ENCODE data around the gene IL12RB2.

DNA sequence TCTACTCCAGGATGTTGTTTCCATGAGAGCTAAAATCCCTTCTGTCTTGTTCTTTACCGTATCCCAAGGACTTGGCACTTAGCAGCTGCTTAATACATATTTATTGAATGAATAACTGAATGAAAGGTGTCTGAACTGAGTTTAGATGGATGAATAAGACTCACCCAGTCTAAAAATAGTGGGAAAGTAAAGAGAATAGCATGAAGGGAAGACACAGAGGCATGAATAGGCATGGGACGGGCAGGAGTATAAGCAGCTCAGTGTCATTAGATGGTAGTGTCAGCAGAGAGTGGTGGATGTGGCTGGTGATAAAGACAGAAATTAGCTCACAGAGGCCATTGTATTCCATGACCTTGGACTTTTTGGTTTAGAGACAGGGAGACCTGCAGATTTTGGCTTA is 9.2 kb downstream of the IL12RB2 start:
- TF ChIP-seq CTCF (IDR thresholded peaks at IDR 0.05; ENCODE audit: extremely low read depth in 1 of 2, insufficient read depth in 1 of 2, low read depth in 1 of 2, low read length in 2 of 2) (no peak), JUN (IDR thresholded peaks at IDR 0.05; ENCODE audit: borderline replicate concordance, insufficient read depth, insufficient read length, low read depth) (no peak)

Measured in endothelial cell of umbilical vein (primary cell).